NCI-H510A (cell line): ENCODE data around the gene ZNF420.
"Not testable (repeated sequence)": the region's sequence is repeated elsewhere in the genome, so short reads cannot be mapped to it uniquely, and the experiment has no call there.

Experiments
- DNase-seq: peaks from one replicate; lab custom pipeline; 2025; lab: John Stamatoyannopoulos, UW

The ZNF420 gene

GRCh38 chr19:37077934-37078716 lies at the start of gene ZNF420:
Gene ZNF420 (plus strand): TSS chr19:37078433. CDS start chr19:37089119, 10,686 bp downstream.
- DNase-seq: peak; percentile 93

DNA sequence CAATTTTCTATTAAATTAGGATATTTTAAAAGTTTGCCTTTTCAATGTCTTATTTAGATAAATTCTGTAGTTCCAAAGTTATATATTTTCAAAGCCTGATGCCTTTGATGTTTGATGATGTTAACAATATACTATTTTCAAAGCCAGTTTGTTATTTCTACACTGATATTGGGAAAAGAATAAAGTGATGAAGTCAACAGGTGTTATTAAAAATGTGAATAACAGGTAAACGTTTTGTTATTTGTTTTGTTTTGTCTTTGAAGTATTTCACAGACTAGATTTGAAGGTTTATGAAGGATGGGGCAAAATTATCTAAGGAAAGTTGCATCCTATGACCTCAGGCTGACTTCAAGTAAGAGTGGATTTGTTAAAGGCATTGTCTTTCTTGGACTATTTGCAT lies 33.1 kb upstream of the ZNF420 start:
- no peak for DNase-seq

DNA sequence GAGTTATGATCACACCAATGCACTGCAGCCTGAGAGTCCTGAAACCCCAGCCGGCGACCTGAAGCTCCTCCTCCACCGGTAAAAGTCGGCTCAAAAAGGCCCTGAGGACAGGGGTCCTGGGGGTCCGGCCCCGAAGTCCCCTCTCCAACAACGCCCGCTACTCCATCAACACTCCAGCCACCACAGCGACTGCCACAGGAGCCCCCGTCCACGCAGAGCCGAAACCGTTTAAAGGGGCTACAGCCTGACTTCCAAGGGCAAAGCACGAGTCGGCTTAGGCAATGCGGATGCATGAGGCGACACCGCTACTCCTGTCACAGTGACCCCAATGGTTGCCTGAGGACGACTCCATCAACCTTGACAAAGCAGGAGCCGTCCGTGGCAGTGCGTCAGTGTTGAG lies 22.9 kb upstream of the ZNF420 start:
- no peak for DNase-seq

DNA sequence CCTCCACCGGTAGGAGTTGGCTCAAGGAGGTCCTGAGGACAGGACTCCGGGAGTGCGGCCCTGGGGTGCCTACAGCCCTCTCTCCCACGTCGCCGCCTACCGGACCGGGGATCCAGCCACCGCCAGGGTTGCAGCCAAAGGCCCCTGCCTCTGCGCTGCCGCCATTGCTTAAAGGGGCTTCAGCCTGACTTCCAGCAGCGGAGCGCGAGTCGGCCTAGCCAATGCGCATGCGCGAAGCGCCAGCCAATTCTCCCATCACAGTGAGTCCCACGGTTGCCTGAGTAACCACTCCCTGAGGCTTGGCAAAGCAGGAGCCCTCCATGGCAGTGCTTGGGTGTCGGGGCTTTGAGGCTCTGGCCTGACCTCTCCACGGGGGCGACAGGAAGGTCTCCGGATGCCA lies 21.5 kb upstream of the ZNF420 start:
- no peak for DNase-seq

- DNase-seq: no peak
These were observed 19.1 kb upstream of the ZNF420 start for GRCh38 chr19:37059142-37059541.

- not testable (repeated sequence) for DNase-seq
These were observed 13.3 kb upstream of the ZNF420 start for GRCh38 chr19:37064886-37065285.

DNA sequence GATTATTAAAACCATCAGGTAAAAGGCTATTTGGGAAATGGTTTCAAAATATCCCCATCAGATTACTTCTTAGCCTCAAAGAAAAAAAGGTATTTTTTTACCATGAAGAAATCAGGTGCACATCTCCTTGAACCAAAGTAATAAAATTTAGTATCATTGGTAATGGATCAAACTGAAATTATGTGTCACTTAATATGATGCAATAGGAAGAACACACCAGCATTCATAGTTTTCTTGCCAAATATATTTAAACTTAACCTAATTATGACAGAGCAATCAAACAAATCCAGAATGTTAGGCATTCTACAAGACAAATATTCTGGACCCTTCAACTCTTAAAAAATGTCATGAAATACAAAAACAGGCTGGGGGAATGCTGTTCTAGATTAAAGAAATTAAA lies 4.1 kb upstream of the ZNF420 start:
- no peak for DNase-seq

DNA sequence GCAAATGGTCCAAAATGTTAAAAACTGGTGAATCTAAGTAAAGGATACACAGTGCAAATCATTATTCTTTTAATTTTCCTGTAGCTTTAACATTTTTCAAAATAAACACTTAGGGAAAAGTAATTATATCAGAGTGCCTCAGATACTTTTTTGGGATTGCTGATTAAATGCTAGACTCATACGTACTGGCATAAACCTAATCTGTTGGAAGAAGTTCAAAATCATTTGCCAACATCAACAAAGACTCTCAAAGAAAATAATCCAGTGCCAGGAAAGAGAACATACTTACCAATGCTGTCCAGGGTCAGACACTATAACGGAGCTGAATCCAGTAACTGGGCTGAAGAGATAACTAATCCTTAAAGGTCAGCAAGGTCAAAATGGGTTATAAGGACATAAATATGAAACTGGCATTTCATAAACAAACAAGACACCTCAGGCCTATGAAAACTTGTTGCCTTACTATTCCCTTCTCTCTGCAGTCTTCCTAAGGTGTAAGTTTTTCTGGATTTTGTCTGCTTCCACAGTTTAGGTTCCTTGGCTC lies 3.3 kb upstream of the ZNF420 start:
- no peak for DNase-seq

- DNase-seq: not testable (repeated sequence)
These were observed 1.7 kb upstream of the ZNF420 start for GRCh38 chr19:37076524-37076923.

DNA sequence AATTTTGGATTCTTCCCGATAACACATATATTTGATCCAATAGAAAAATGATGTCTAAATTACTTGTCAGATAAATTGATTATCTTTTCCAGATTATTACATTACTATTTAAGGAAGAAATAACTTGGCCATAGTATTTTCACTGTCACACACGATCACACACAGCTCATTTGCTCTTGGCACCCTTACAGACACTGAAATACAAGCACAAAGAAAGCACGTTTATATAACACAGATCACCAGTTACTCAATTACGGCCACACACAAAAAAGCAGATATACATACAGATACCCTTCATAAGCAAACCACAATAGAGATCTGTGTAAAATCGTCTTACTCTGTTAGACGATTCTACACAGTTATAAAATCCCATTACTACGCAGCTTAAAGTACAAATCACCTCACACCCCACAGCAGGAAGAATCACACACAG lies 716 bp upstream of the ZNF420 start:
- no peak for DNase-seq

DNA sequence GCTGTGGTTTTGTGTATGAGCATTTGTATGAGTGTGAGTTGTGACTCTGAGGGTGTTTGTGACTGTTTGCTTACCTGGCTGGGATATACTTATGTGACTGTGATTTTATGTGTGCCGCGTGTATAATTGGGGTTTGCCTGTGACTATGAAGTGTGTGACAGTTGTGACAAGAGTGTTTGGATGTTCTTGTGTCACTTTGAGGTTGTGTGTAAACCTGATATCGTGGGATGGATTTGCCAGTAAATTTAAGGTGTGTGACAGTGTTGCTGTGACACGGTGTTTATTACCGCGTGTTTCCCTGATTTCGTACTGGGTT lies 442 bp downstream of the ZNF420 start:
- DNase-seq: no peak

DNA sequence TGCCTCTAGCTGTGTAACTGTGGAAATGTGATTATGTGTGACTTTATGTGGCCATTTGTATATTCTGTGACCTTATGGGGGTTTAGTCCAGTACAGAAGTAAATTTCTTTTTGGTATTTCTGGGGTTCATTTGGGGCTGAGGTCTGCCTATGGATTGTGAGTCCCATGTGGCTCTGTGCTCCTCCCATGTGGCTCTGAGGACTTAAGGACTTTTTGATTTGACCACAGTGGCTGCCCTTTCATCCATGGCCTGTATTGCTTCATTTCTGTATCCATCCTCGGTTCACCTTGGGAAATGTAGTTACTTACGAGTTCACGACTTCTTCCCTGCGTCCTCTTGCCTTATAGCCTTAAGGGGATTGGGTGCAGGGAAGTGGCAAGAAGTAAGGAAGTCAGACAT lies 1.0 kb downstream of the ZNF420 start:
- DNase-seq: no peak

GRCh38 chr19:37082307-37082706 lies 4.1 kb downstream of the ZNF420 start:
- DNase-seq: no peak

- no peak for DNase-seq
These were observed 8.9 kb downstream of the ZNF420 start for GRCh38 chr19:37087110-37087509.

DNA sequence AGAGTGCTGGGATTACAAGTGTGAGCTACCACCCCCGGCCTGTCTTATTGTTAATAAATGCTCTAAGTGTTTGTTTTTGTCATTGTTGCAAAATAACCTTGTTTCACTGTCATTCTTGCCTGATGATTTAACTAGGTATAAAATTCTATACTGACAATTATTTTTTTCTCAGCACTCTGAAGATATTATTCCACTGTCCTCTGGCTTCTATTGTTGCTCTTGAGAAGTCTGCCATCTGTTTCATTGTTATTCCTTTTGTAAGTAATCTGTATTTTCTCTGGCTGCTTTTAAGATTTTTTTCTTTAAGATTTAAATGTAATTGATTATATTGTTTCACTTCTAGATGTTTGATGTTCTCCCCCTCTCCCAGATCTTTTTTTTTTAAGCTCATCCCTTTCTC lies 17.6 kb downstream of the ZNF420 start:
- no peak for DNase-seq

DNA sequence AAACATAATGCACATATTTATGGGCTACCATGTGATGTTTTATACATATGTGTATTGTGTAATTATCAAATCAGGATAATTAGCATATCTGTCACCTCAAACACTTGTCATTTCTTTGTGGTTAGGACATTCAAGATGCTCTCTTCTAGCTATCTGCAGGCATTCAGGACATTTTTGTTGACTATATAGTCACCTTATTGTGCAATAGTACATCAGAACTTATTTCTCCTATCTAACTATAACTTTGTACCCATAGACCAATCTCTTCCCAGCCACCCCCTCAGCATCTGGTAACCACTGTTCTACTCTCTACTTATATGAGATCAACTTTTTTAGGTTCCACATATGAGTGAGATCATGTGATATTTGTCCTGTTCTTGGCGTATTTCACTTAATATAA lies 20.3 kb downstream of the ZNF420 start:
- DNase-seq: no peak

- not testable (repeated sequence) for DNase-seq
These were observed 25.9 kb downstream of the ZNF420 start for GRCh38 chr19:37104135-37104534.

- DNase-seq: not testable (repeated sequence)
These were observed 33.5 kb downstream of the ZNF420 start for GRCh38 chr19:37111753-37112152.

- DNase-seq: no peak
These were observed 35.8 kb downstream of the ZNF420 start for GRCh38 chr19:37114001-37114400.

GRCh38 chr19:37122093-37122492 lies 43.9 kb downstream of the ZNF420 start:
- not testable (repeated sequence) for DNase-seq

DNA sequence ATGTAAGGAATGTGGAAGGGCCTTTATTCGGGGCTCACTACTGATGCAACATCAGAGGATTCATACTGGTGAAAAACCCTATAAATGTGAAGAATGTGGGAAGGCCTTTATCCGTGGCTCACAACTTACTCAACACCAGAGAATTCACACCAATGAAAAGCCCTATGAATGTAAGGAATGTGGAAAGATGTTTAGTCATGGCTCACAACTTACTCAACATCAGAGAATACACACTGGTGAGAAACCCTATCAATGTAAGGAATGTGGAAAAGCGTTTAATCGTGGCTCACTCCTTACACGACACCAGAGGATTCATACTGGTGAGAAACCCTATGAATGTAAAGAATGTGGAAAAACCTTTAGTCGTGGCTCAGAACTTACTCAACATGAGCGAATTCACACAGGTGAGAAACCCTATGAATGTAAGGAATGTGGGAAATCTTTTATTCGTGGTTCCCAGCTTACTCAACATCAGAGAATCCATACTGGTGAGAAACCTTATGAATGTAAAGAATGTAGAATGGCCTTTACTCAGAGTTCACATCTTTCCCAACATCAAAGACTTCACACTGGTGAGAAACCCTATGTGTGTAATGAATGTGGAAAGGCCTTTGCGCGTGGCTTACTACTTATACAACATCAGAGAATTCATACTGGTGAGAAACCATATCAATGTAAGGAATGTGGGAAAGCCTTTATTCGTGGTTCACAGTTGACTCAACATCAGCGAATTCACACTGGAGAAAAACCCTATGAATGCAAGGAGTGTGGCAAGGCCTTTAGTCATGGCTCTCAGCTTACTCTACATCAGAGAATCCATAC lies 50.0 kb downstream of the ZNF420 start:
- no peak for DNase-seq

- no peak for DNase-seq
These were observed 50.6 kb downstream of the ZNF420 start for GRCh38 chr19:37128821-37129177.

DNA sequence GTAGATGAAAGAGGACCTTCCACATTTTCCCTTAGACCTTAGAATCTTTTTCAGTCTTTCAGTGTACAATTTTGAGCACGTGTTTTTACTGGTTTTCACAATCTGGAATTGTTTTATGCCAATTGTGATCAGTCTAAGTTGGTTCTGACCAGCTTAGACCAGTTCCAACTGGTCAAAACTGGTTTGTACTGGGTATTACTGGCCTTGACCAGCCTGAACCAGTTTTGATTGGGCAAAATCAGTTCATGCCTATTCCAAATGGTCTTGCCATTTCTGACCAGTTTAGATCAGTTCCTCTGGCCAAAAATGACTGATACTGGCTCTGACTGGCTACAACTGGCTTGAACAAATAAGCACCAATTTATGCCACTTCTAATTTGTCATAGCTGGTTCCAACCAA lies 57.9 kb downstream of the ZNF420 start:
- DNase-seq: no peak
